GM23248 (cell line): ENCODE measurements around the gene HPS5.

Experiments
- EZH2 ChIP-seq: fragments of 200-600 bp; sonication (generic); IDR thresholded peaks from 2 replicates; pipeline ENCODE4 v1.6.1; 2018; ENCODE audit warnings: antibody characterized with exemption, mild to moderate bottlenecking; ENCODE audit not compliant: insufficient read depth, poor library complexity, severe bottlenecking
- EZH2phosphoT487 ChIP-seq: fragments of 200-600 bp; sonication (generic); IDR thresholded peaks from 2 replicates; pipeline ENCODE4 v1.6.1; 2018; ENCODE audit warnings: antibody characterized with exemption, moderate library complexity, mild to moderate bottlenecking, low read depth; ENCODE audit not compliant: insufficient read depth

DNA sequence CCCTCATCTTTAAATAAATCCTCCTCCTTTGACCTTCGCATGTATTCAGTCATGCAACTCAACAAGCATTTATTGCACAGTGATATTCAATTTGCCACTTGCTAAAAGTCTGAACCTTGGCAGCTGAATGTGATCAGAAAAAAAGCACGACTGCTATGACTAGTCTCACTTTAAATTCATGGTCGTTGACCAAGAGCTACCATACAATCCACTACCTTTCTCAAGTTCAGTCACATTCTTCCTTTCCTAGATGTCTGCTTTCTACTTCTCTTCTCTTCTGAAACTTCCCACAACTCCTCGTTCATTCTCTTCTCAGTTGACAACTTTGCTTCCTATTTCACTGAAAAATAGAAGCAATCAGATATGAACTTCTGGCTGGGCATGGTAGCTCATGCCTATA lies 57.9 kb downstream of the HPS5 start:
- TF ChIP-seq EZH2 (no peak), EZH2phosphoT487 (no peak)
